Activated CD8-positive, alpha-beta memory T cell treated with anti-CD3 and anti-CD28 coated beads for 4 hours (primary cell): Measurements from ENCODE around the gene JAZF1.
"Not testable (repeated sequence)": the region's sequence is repeated elsewhere in the genome, so short reads cannot be mapped to it uniquely, and the experiment has no call there.

Source experiments
- DNase-seq, 2 donors: peaks; one replicate each; pipeline ENCODE4 v3.0.0-alpha.2; 2020; ENCODE audit warnings: low read depth in 2 of 2

The JAZF1 gene

DNA sequence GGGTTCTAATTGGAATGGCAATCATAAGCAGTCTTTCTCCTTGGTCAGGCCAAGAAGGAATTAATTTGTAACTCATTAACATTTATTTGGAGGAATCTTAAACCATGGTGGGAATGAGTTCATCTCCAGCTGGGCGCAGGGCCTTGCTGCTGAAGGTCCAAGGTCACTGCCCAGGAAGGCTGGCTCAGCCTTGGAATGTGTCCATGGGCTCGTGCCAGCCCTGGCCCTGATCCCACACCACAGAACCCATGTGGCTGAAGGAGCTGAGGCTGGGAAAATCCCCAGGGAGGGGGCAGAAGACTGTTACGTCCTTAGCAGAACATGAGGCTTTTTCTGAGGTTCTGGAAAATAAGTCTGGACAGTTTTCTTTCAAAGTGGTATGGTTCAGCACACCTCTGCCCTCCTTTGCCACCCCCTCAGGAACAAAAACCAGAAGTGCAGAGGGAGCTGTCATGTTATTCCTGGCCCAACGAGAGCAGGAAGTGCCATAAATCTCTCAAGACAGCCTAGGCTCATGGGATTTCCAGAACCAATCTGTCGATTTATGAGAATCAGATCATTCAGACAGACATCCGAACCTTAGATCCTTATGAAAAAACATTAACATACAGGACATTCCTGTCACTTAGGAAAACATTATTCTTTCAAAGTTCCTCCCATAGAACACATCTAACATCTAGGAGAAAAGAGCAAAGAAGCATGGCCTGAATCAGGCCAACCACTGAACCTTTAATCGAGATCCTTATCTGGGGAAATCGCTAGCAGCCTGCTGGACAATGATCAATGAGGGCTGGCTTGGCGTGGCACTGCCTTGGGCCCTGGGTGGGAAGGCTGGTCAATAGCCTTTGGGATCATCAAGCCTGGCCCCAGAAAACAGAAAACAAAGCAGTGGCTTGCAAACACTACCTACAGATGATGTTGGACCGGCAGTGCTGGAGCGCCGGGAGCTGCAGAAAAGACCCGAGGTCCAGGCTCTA lies 306.3 kb downstream of the JAZF1 start:
- no peak for DNase-seq

GRCh38 chr7:27872356-27873275 lies 308.0 kb downstream of the JAZF1 start:
- no peak for DNase-seq

DNA sequence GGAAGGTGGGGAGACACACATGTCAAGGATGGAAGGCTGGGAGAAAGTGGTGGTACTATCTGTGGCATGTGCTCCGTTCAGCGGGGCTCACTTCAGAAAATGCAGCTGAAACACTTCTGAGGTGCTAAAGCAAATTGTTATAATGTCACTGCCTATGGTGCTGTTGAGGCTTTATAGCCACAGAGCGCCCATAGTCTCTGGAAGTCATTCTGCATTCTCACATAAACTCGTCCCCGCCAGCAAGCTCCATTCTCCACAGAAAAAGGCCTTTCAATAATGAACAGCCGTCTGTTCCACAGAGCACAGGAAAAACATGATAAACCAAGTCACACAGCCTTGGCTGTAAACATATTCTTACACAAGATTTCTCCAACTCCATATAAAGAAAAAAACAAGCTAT lies 308.7 kb downstream of the JAZF1 start:
- no peak for DNase-seq

- DNase-seq: no peak
Observed at GRCh38 chr7:27871086-27871485, 309.5 kb downstream of the JAZF1 start.

DNA sequence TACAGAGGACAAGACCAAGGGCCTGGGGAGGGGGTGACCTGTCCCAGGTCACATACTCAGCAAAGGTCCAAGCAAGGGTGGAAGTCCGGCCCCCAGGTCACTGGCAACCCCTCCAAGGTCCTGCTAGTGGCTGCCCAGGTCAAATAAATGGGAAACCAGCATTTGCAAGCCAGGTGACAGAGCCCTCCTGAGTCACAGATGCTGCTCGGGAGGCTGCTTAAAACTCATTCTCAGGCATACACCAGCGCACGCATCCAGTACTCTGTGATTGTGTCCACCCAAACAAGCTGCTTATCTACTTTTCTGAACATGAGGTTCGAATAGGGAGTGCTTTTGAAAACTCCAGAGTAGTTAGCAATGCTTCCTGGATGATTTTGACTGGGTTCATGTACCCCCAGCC lies 310.0 kb downstream of the JAZF1 start:
- no peak for DNase-seq

DNA sequence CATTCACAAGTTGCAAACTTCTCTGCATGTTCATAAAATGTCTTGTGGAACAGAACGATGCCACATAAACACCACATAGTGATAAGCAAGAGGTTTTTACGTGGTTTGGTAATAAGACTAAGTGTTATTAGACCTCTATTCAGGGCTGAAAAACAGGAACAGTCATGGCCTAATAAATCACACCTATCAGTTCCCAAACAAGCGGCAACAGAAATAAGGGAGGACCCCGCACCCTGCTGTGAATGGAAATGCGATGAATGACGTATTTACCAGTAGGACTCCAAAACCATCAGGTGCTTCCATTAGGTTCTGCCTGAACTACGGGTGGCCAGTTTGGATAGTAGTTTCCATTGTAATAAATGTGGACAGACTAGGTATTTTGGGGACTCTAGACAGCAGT lies 311.5 kb downstream of the JAZF1 start:
- no peak for DNase-seq

GRCh38 chr7:27868131-27868550 lies 312.5 kb downstream of the JAZF1 start:
- no peak for DNase-seq

GRCh38 chr7:27866828-27867672 lies 313.5 kb downstream of the JAZF1 start:
- DNase-seq: no peak

- DNase-seq: no peak
Observed at GRCh38 chr7:27866256-27866655, 314.3 kb downstream of the JAZF1 start.

DNA sequence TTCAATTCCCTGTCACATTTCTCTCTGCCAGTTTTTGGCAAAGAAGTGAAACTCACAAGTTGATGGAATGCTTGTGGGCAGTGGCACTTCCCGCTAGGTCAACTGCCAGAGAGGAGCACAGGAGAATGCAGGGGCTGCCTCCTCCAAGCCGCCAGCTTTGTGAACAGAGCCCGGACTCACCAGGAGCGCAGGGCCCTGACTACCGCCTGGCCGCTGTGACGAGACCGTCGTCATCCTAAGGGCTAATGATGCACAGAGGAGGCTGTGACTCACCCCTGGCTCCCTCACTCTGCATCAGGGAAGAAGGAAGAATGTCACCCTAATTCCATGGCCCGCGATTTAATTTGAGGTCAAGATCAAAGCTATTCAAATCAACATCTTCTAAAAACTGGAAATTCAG lies 316.7 kb downstream of the JAZF1 start:
- DNase-seq: no peak

GRCh38 chr7:27861747-27862146 lies 318.8 kb downstream of the JAZF1 start:
- no peak for DNase-seq

GRCh38 chr7:27860800-27861199 lies 319.8 kb downstream of the JAZF1 start:
- no peak for DNase-seq

DNA sequence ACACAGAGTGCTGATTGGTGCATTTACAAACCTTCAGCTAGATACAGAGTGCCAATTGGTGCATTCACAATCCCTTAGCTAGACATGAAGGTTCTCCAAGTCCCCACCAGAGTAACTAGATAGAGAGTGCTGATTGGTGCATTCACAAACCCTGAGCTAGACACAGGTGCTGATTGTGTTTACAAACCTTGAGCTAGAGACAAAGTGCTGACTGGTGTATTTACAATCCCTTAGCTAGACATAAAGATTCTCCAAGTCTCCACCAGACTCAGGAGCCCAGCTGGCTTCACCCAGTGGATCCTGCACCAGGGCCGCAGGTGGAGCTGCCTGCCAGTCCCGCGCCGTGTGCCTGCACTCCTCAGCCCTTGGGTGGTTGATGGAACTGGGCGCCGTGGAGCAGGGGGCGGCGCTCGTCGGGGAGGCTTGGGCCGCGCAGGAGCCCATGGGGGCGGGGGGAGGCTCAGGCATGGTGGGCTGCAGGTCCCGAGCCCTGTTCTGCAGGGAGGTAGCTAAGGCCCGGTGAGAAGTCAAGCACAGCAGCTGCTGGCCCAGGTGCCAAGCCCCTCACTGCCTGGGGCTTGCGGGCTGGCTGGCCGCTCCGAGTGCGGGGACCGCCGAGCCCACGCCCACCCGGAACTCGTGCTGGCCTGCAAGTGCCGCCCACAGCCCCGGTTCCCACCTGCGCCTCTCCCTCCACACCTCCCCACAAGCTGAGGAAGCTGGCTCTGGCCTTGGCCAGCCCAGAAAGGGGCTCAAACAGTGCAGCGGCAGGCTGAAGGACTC lies 323.7 kb downstream of the JAZF1 start:
- not testable (repeated sequence) for DNase-seq

- no peak for DNase-seq
Observed at GRCh38 chr7:27850531-27850930, 330.1 kb downstream of the JAZF1 start.

- DNase-seq: no peak
Observed at GRCh38 chr7:27846388-27846787, 334.2 kb downstream of the JAZF1 start.

DNA sequence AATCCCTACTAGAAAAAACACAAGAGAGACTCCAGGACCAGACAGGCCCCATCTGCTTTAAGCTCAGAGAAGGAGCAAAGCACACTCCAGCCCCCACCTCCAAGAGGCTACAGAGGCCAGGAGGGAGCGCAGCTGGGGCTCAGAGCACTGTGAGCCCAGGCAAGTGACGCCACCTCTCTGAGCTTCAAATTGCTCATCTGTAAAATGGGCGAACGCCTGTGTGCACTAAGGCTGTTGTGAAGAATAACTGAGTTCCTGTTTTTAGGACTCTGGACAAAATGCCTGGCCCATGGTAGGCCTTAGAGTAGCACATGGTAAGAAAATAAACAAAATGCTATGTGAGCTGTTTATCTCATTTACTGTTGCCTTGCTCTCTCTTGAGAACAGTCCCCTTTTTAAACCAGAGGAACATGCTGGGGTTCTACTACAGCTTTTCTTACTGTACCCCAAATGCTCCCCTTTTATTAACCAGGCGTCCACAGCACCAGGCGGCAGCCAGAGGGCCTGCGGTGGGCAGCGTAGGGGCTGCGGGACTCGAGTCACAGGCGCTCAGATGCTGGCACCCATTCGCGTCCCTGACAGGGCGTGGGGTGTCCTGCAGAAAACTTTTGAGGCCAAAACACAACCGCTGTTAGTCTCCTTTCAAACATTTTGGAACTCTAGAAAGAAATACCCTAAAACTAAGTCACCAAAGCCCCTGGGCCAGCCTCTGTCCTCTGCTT lies 336.9 kb downstream of the JAZF1 start:
- DNase-seq: no peak

DNA sequence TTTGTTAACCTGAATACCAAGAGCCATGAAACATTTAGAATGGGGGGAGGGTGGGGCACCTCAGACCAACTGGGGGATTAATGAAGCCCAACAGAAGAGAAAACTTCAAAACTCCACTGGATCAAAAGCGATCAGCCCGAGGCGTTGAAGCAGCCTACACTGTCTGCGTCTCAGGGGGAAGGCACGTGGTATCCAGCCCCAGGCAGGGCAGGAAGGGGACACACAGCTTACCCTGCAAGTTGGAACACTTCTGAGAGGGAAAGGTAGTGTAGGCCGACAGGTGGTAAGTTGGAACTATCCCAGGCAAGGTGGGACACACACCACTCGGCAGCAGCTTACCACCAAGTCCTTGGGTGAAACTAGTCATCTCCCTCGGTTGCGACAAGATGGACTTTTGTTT lies 337.7 kb downstream of the JAZF1 start:
- no peak for DNase-seq

GRCh38 chr7:27842094-27842692 lies 338.4 kb downstream of the JAZF1 start:
- no peak for DNase-seq

GRCh38 chr7:27840760-27841364 lies 339.7 kb downstream of the JAZF1 start:
- DNase-seq: no peak
